SK-N-SH treated with all-trans-retinoic acid at 6 μM for 48 hours (cell line): Measurements from ENCODE around the gene HRH2.

Experiments
- ARNTL ChIP-seq: fragments of 450-650 bp; formaldehyde crosslinking; IDR thresholded peaks from 2 replicates; pipeline ENCODE4 v1.5.0; 2020; ENCODE audit warnings: low read depth, mild to moderate bottlenecking, moderate library complexity, borderline replicate concordance
- CREB5 ChIP-seq: fragments of 250-450 bp; sonication (Bioruptor Pico); IDR thresholded peaks from 2 replicates; pipeline ENCODE4 v1.5.1; 2020; ENCODE audit warnings: low read depth, mild to moderate bottlenecking, moderate library complexity
- CSDC2 ChIP-seq: fragments of 250-450 bp; sonication (Bioruptor Pico); IDR thresholded peaks from 2 replicates; pipeline ENCODE4 v1.5.0; 2020; ENCODE audit warnings: mild to moderate bottlenecking, moderate library complexity
- CSRNP3 ChIP-seq: fragments of 250-450 bp; sonication (Bioruptor Pico); IDR thresholded peaks from 2 replicates; pipeline ENCODE4 v1.5.1; 2021; ENCODE audit warnings: mild to moderate bottlenecking, moderate library complexity
- GLIS3 ChIP-seq: fragments of 250-450 bp; sonication (Bioruptor Pico); IDR thresholded peaks from 2 replicates; pipeline ENCODE4 v1.5.0; 2020; ENCODE audit warnings: mild to moderate bottlenecking, moderate library complexity
- ISL1 ChIP-seq: fragments of 250-450 bp; sonication (Bioruptor Pico); IDR thresholded peaks from 2 replicates; pipeline ENCODE4 v2.1.2; 2022; ENCODE audit warnings: mild to moderate bottlenecking, moderate library complexity
- OSR1 ChIP-seq: fragments of 250-450 bp; sonication (Bioruptor Pico); IDR thresholded peaks from 2 replicates; pipeline ENCODE4 v1.8.0; 2022; ENCODE audit warnings: moderate library complexity, mild to moderate bottlenecking, inconsistent platforms
- PATZ1 ChIP-seq: fragments of 250-450 bp; sonication (Bioruptor Pico); IDR thresholded peaks from 2 replicates; pipeline ENCODE4 v1.8.0; 2020; ENCODE audit warnings: mild to moderate bottlenecking, moderate library complexity, borderline replicate concordance
- RARB ChIP-seq: fragments of 250-450 bp; sonication (Bioruptor Pico); IDR thresholded peaks from 2 replicates; pipeline ENCODE4 v1.8.0; 2021; ENCODE audit warnings: mild to moderate bottlenecking, moderate library complexity
- SNAI2 ChIP-seq: fragments of 250-450 bp; sonication (Bioruptor Pico); IDR thresholded peaks from 2 replicates; pipeline ENCODE4 v1.5.0; 2020; ENCODE audit warnings: mild to moderate bottlenecking, moderate library complexity
- TCF4 ChIP-seq: fragments of 250-450 bp; sonication (Bioruptor Pico); IDR thresholded peaks from 2 replicates; pipeline ENCODE4 v1.8.0; 2021; ENCODE audit warnings: mild to moderate bottlenecking, moderate library complexity, borderline replicate concordance
- ZFP3 ChIP-seq: fragments of 250-450 bp; sonication (Bioruptor Pico); IDR thresholded peaks from 2 replicates; pipeline ENCODE4 v1.5.0; 2020; ENCODE audit warnings: mild to moderate bottlenecking, moderate library complexity
- ZFP30 ChIP-seq: fragments of 450-650 bp; formaldehyde crosslinking; IDR thresholded peaks from 2 replicates; pipeline ENCODE4 v1.5.0; 2022; ENCODE audit warnings: mild to moderate bottlenecking, moderate library complexity
- ZNF565 ChIP-seq: fragments of 450-650 bp; formaldehyde crosslinking; conservative IDR thresholded peaks from 2 replicates; pipeline ENCODE4 v1.5.0; 2020; ENCODE audit warnings: low read depth, mild to moderate bottlenecking, moderate library complexity

GRCh38 chr5:175746851-175747250, 89.0 kb downstream of the HRH2 start:
- TF ChIP-seq PATZ1 (CRISPR knock-in tag) (no peak), ARNTL (no peak), CREB5 (no peak), OSR1 (no peak), TCF4 (no peak), ZNF565 (CRISPR knock-in tag) (no peak), RARB (no peak), ZFP3 (CRISPR knock-in tag) (no peak), SNAI2 (CRISPR knock-in tag) (no peak), CSRNP3 (CRISPR knock-in tag) (no peak), ISL1 (CRISPR knock-in tag) (no peak), CSDC2 (no peak), ZFP30 (CRISPR knock-in tag) (no peak), GLIS3 (no peak)
